Stimulated activated naive CD8-positive, alpha-beta T cell treated with anti-CD3 and anti-CD28 coated beads, Interleukin-15, Interleukin-2, amounts not matched to agents 100 ng/mL and 50 ng/mL, for 24 hours (primary cell): Measurements from ENCODE around the gene PRKD1.

Source experiments
- H3K27ac Mint-ChIP-seq: one replicate; pipeline ENCODE4 v1.8.0; 2021; ENCODE audit warnings: mild to moderate bottlenecking, mixed read lengths
- H3K27me3 Mint-ChIP-seq: one replicate; pipeline ENCODE4 v1.8.0; 2021; ENCODE audit warnings: mixed read lengths
- H3K36me3 Mint-ChIP-seq: one replicate; pipeline ENCODE4 v1.8.0; 2021; ENCODE audit warnings: low read depth, mixed read lengths
- H3K4me1 Mint-ChIP-seq: one replicate; pipeline ENCODE4 v1.8.0; 2021; ENCODE audit warnings: low read depth, mixed read lengths
- H3K4me3 Mint-ChIP-seq: one replicate; pipeline ENCODE4 v1.8.0; 2021; ENCODE audit warnings: mild to moderate bottlenecking, mixed read lengths
- H3K9me3 Mint-ChIP-seq: one replicate; pipeline ENCODE4 v1.8.0; 2021; ENCODE audit warnings: mixed read lengths

Gene PRKD1

DNA sequence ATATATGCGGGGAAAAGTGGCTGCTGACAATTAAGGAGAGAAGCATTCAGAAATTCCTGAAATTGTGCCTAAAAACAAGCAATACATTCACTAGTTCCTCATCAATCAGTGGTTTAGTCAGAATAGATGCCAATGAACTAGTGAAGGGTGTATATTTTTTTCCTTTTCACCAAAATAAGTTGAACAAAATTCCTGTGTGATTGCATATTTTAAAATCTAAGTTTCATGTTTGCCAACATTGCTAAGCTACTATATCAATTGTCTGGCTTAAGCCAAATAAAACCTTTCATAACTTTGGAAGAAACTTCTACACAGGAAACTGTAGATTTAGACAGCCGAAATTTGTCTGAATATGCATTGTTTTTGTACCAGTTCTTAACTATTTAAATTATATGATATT lies 8.7 kb downstream of the PRKD1 start:
- no peaks in the 10 kb centered on the region for H3K4me1 Mint-ChIP-seq
- peaks cover 3% of the 10 kb centered on the region for H3K9me3 Mint-ChIP-seq
- H3K4me3 Mint-ChIP-seq, result no peak overlapping the region
- H3K36me3 Mint-ChIP-seq, result no peaks in the 10 kb centered on the region
- H3K27ac Mint-ChIP-seq, result no peak overlapping the region
- H3K27me3 Mint-ChIP-seq, result peaks cover 3% of the 10 kb centered on the region

DNA sequence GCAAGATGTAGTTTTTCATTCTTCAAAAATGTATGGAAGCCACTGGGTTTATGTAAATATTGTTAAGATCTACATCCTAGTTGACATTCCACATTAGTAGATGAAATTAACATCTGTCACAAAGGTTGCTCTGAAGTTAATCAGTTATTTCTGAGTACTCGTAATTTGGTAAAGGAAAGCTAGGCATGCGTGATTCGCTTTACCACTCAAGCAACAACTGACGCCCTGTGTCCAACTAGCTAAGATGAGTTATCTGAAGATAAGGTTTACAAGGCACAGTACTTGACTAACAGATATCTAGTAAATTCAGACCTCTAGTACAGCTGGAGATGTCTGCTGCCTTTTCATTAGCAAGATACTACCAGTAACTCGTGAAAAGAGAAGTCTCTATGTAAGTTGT lies 14.1 kb downstream of the PRKD1 start:
- Mint-ChIP-seq H3K4me1 (no peaks in the 10 kb centered on the region), H3K9me3 (peaks cover 3% of the 10 kb centered on the region), H3K27me3 (no peaks in the 10 kb centered on the region)

DNA sequence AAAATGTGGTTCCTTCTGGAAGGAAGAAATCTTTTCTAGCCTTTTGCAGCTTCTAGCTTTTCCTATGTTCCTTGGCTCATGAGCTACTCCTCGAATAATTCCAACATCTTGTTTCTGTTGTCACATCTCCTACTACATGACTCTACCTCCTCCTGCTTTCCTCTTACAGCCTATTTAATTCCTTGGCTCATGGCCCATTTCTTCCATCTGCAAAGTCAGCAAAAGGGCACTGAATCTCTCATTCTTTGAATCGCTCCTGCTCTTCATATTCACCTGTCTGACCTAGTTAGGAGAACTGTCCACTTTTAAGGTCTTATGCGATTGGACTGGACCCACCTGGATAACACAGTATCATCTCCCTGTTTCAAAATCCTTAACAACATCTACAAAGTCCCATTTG lies 15.8 kb downstream of the PRKD1 start:
- H3K4me1 Mint-ChIP-seq, result no peaks in the 10 kb centered on the region

More for the DNA sequence above, 14.1 kb downstream of the PRKD1 start:
- Mint-ChIP-seq H3K36me3 (no peaks in the 10 kb centered on the region), H3K4me3 (no peak overlapping the region), H3K27ac (no peak overlapping the region)

DNA sequence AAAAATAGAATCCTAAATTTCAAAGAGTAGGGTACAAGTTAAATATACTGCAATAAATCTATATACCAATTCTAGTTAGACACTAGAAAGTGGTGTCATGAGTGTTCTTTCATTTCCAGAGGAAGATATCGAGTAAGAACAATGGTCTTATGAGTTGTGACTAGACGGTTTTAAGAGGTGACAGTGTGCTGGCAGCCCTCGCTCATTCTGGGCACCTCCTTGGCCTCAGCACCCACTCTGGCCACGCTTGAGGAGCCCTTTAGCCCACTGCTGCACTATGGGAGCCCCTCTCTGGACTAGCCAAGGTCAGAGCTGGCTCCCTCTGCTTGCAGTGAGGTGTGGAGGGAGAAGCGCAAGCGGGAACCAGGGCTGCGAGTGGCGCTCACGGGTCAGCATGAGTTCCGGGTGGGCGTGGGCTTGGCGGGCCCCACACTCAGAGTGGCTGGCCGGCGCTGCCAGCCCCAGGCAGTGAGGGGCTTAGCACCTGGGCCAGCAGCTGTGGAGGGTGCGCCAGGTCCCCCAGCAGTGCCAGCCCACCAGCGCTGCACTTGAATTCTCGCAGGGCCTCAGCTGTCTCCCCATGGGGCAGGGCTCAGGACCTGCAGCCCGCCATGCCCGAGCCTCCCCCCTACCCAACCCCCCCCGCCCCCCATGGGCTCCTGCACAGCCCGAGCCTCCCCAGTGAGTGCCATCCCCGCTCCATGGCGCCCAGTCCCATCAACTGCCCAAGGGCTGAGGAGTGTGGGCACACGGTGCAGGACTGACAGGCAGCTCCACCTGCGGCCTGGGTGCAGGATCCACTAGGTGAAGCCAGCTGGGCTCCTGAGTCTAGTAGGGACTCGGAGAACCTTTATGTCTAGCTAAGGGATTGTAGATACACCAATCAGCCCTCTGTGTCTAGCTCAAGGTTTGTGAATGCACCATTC lies 18.7 kb downstream of the PRKD1 start:
- H3K27me3 Mint-ChIP-seq, result no peaks in the 10 kb centered on the region
- H3K4me1 Mint-ChIP-seq, result no peaks in the 10 kb centered on the region
- H3K36me3 Mint-ChIP-seq, result no peaks in the 10 kb centered on the region
- H3K9me3 Mint-ChIP-seq, result no peaks in the 10 kb centered on the region
- H3K4me3 Mint-ChIP-seq, result no peak overlapping the region
- no peak overlapping the region for H3K27ac Mint-ChIP-seq

More for the DNA sequence above, 15.8 kb downstream of the PRKD1 start:
- no peak overlapping the region for H3K27ac Mint-ChIP-seq
- H3K4me3 Mint-ChIP-seq, result no peak overlapping the region
- no peaks in the 10 kb centered on the region for H3K36me3 Mint-ChIP-seq
- H3K9me3 Mint-ChIP-seq, result peaks cover 3% of the 10 kb centered on the region
- H3K27me3 Mint-ChIP-seq, result no peaks in the 10 kb centered on the region

DNA sequence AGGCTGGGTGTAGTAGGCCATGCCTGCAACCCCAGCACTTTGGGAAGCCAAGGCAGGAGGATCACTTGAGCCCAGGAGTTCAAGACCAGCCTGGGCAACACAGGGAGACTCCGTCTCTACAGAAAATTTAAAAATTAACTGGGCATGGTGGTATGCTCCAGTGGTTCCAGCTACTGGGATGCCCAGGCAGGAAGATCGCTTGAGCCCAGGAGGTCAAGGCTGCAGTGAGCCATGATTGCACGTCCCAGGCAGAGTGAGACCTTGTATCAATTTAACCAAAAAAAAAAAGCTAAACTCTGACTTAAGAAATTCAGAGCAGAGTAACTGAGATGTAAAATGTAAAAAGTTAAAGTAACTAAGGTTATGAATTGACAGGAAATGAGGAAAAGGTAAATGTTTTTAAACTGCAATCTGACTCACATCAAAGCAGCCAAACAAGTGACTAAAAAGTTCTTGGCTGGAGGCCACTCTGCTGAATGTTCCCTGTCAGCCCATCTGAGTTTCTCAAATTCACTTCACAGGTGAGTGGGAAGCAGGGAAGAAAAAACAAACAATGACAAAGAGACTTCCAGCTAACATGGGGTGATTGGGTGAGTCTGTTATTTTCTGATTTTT lies 21.3 kb downstream of the PRKD1 start:
- Mint-ChIP-seq H3K4me3 (no peak overlapping the region), H3K4me1 (no peaks in the 10 kb centered on the region), H3K27ac (no peak overlapping the region), H3K9me3 (no peaks in the 10 kb centered on the region), H3K27me3 (no peaks in the 10 kb centered on the region), H3K36me3 (no peaks in the 10 kb centered on the region)

DNA sequence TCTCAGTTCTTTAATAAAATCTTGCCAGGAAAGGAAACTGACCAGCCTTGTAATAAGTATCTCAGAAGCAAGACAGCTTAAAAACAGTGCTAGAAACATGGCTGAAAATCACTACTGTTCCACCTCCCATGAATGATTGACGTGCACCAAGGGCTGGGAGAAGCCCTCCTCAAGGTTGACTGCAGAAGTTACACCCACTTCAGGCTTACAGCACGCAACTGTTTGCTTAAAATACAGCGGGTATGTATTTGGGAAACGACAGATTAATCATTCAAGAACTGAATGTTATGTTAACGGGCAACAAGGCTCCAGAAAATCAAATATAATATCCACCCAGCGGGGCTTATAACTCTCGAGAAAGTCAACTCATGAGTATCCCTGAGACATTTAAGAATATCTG lies 22.1 kb downstream of the PRKD1 start:
- Mint-ChIP-seq H3K27ac (no peak overlapping the region), H3K4me1 (no peaks in the 10 kb centered on the region), H3K36me3 (no peaks in the 10 kb centered on the region), H3K4me3 (no peak overlapping the region), H3K27me3 (no peaks in the 10 kb centered on the region), H3K9me3 (no peaks in the 10 kb centered on the region)

DNA sequence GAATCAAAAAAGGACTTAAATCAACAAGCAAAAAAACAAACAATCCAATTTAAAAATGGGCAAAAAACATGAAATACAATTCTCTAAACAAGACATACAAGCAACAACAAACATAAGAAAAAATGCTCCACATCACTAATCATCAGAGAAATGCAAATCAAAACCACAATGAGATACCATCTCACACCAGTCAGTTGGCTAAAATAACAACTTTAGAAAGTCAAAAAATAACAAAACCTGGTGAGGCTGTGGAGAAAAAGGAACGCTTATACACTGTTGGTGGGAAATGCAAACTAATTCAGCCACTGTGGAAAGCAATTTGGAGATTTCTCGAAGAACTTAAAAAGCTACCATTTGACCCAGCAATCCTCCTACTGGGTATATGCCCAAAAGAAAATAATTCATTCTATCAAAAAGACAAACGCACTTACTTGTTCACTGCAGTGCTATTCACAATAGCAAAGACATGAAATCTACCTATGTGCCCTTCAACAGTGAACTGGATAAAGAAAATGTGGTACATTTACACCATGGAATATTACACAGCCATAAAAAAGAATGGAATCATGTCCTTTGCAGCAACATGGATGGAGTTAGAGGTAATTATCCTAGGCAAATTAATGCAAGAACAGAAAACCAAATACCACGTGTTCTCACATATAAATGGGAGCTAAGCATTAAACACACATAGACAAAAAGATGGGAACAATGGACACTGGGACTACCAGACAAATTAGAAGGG lies 26.9 kb downstream of the PRKD1 start:
- Mint-ChIP-seq H3K36me3 (no peaks in the 10 kb centered on the region), H3K27ac (no peak overlapping the region), H3K27me3 (no peaks in the 10 kb centered on the region), H3K4me3 (no peak overlapping the region), H3K9me3 (no peaks in the 10 kb centered on the region), H3K4me1 (no peaks in the 10 kb centered on the region)

DNA sequence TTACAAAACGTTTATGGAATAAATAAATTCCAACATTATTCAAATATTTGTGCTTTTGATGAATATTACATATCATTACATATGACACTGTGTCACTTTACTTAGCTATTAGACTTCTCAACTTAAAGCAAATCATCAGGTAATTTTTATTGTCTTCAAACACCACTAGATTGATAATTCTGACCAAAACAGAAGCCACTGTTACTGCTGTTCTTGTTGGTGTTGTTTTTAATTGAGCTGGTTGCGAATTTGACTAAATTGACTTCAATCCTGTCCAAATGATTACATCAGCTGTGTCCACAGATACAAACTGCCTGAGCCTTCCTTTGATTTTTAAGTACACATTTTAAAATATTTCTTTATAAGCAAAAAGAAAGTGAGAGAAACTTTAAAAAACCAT lies 29.2 kb downstream of the PRKD1 start:
- Mint-ChIP-seq H3K27me3 (no peaks in the 10 kb centered on the region), H3K36me3 (no peaks in the 10 kb centered on the region), H3K9me3 (peaks cover 5% of the 10 kb centered on the region), H3K27ac (no peak overlapping the region), H3K4me3 (no peak overlapping the region), H3K4me1 (no peaks in the 10 kb centered on the region)

DNA sequence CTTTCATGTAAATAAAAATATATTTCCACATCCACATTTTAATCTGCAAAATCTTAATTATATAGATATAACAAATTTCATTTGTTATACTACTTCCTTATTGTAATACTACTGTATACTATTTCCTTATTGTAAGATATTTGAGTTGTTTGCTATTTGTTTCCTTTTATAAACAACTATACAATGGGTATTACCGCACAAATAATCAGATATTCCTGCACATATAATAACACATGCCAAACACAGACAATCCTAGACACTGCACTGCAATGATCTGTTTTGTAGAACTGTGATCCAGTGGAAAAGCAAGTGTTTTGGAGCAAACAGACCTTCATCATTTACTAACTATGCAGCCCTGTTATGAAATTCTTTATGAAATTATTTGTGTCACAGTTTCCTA lies 30.5 kb downstream of the PRKD1 start:
- Mint-ChIP-seq H3K27me3 (no peaks in the 10 kb centered on the region), H3K9me3 (peaks cover 5% of the 10 kb centered on the region), H3K27ac (no peak overlapping the region), H3K4me3 (no peak overlapping the region), H3K4me1 (no peaks in the 10 kb centered on the region), H3K36me3 (no peaks in the 10 kb centered on the region)

DNA sequence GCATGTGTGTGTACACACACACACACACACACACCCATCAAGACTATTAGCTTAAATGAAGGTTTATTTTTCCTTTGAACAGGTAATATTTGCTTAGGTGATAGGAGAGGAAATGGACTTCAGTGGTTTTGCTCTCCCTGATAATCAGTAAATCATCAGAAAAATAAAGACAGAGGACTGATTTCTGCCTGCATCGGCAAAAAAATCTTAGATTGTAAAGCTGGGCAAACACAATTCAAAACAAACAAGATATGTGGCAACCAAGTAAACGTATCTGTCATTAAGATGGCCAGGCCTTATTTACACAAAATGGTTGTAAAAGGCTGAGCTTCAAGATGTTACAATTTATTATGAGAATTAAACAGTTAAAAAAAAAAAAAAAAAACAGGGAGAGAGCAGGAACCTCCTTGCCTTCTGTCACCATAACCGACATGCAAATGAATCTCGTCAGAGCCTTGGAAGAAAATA lies 31.3 kb downstream of the PRKD1 start:
- H3K4me1 Mint-ChIP-seq, result no peaks in the 10 kb centered on the region
- no peak overlapping the region for H3K27ac Mint-ChIP-seq
- no peak overlapping the region for H3K4me3 Mint-ChIP-seq
- H3K36me3 Mint-ChIP-seq, result no peaks in the 10 kb centered on the region
- H3K27me3 Mint-ChIP-seq, result no peaks in the 10 kb centered on the region
- peaks cover 5% of the 10 kb centered on the region for H3K9me3 Mint-ChIP-seq

DNA sequence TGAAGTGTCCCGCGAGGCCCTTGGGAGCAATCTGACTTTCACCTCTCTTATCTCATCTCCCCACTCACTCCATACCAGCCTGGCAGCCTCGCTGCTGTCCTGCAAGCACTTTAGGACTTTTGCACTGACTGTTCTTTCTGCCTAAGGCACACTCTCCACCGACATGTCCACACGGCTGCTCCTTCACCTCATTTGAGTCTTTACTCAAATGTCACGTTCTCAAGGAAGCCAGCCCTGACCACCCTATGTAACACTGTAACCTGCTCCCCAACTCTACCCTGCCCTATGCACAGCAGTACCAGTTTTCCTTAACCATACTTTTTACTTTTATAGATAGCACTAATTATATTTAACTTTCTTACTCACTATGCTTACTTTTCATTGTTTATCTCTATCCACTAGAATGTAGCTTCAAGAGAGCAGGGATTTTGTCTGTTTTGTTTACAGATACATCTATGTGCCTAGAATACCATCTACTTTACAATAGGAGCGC lies 32.0 kb downstream of the PRKD1 start:
- Mint-ChIP-seq H3K9me3 (peaks cover 5% of the 10 kb centered on the region), H3K27me3 (no peaks in the 10 kb centered on the region), H3K27ac (no peak overlapping the region), H3K4me1 (no peaks in the 10 kb centered on the region), H3K36me3 (no peaks in the 10 kb centered on the region), H3K4me3 (no peak overlapping the region)

DNA sequence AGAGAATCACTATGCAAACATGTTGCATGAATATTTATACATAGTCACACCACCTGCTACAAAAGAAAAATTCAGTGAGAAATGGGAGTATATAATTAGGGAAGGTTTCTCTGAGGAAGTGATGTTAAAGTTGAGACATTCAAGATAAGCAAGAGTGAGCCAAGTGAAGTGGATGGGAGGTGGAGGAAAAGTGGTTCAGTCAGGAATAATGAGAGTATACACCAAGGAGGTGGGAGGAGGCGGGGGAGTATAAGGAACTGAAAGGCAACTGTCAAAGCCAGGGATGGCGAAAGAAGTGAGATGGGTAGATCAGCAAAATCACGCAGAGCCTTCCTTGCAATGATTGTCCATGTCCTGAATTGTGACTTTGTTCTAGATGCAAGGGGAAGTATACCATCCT lies 33.7 kb downstream of the PRKD1 start:
- Mint-ChIP-seq H3K4me3 (no peak overlapping the region), H3K9me3 (peaks cover 5% of the 10 kb centered on the region), H3K4me1 (no peaks in the 10 kb centered on the region), H3K27ac (no peak overlapping the region), H3K36me3 (no peaks in the 10 kb centered on the region), H3K27me3 (no peaks in the 10 kb centered on the region)

DNA sequence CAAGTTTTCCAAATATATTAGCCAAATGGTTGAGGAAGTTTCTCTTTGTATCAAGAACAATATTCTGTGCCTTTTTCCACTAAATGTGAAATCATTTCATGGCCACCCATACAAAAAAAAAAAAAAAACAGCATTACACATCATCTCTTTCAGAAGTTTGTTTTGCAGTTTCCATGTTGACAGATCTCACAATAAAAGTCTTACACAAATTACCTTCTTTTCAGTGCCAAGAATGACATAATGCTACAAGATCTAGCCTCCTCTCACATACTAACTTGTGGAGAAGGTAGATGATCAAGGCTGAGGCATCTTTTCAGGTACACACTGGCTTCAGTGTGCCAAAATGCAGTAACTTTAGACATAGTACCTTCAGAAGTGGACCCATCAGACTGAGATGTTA lies 35.3 kb downstream of the PRKD1 start:
- no peak overlapping the region for H3K4me3 Mint-ChIP-seq

DNA sequence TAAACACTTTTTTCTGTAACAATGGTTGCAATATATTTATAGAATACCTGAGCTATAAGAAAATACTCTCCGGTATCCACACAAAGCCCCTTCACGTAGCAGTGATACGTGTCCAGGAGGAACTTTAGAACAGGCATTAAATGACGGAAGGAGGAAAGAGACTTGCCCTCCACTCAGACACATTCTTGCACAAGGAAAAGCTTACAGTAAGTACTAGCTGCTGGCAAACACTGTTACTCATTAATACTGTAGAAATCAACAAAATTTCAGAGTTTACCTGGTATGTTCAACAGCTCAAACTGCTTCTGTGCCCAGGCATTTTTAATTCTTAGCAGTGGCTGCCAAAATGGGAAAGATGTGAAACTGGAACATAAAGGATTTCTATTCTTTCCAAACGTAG lies 41.7 kb downstream of the PRKD1 start:
- no peaks in the 10 kb centered on the region for H3K36me3 Mint-ChIP-seq
- peaks cover 19% of the 10 kb centered on the region for H3K9me3 Mint-ChIP-seq
- no peaks in the 10 kb centered on the region for H3K27me3 Mint-ChIP-seq
- no peaks in the 10 kb centered on the region for H3K4me1 Mint-ChIP-seq
- H3K27ac Mint-ChIP-seq, result no peak overlapping the region
- no peak overlapping the region for H3K4me3 Mint-ChIP-seq

More for the DNA sequence above, 35.3 kb downstream of the PRKD1 start:
- H3K4me1 Mint-ChIP-seq, result no peaks in the 10 kb centered on the region
- H3K27ac Mint-ChIP-seq, result no peak overlapping the region
- no peaks in the 10 kb centered on the region for H3K36me3 Mint-ChIP-seq
- no peaks in the 10 kb centered on the region for H3K27me3 Mint-ChIP-seq
- peaks cover 5% of the 10 kb centered on the region for H3K9me3 Mint-ChIP-seq

DNA sequence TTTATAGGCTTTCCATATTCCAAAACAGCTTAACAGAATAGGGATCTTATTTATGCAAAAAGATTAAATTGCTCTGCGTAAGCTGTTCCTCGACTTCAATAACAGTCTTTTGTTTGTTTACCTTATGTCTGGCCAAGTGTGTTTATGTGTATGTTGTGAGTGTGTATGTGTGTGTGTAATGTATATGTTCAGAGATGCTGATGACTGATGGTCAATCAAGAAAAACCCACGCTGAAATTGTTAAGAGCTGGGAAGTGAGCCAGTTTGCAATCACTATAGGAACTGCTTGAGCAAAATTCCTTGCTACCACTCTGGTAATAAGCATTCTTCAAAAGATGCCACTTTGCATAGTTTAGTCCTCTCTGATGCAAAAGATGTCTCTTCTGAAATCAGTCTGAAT lies 59.6 kb downstream of the PRKD1 start:
- Mint-ChIP-seq H3K36me3 (no peaks in the 10 kb centered on the region), H3K27ac (no peak overlapping the region), H3K4me3 (no peak overlapping the region), H3K4me1 (no peaks in the 10 kb centered on the region), H3K27me3 (no peaks in the 10 kb centered on the region), H3K9me3 (peaks cover 3% of the 10 kb centered on the region)
